HepG2 (cell line): ENCODE measurements around the gene MYO5A. TPM values are rescaled to one million over a fixed set of nuclear protein-coding genes. Genes with fewer than 3 reads are reported as not detected.

Experiments used
- ASH2L ChIP-seq: fragments of 300-600, 200-600 bp; sonication (generic); IDR thresholded peaks from 2 replicates; pipeline ENCODE4 v1.7.0; 2017; ENCODE audit warnings: low read depth, mild to moderate bottlenecking, moderate library complexity, mixed read lengths, low read length; ENCODE audit not compliant: insufficient read length
- ATF7 ChIP-seq, 2 experiments: fragments of 450-650 bp in 1 of 2; sonication (generic) in 1 of 2; formaldehyde crosslinking in 1 of 2; IDR thresholded peaks; 2 replicates each; pipeline versions ENCODE4 v1.4.0 to v1.6.1; 2016 to 2020; ENCODE audit warnings: antibody characterized with exemption in 1 of 2, mild to moderate bottlenecking in 1 of 2, missing genetic modification reagents in 1 of 2
- ELF3 ChIP-seq: IDR thresholded peaks from 2 replicates; pipeline ENCODE4 v1.6.1; 2016; ENCODE audit warnings: missing genetic modification reagents, missing compliant biosample characterization
- HNRNPLL ChIP-seq: fragments of 200-400 bp; formaldehyde crosslinking; IDR thresholded peaks from 2 replicates; pipeline ENCODE4 v1.6.1; 2017; ENCODE audit warnings: mild to moderate bottlenecking, low read depth, low read length; ENCODE audit not compliant: poor library complexity, severe bottlenecking
- NPAS2 ChIP-seq: sonication (generic); formaldehyde crosslinking; IDR thresholded peaks from 2 replicates; pipeline ENCODE4 v1.8.0; 2022; ENCODE audit warnings: mild to moderate bottlenecking, missing genetic modification reagents, borderline replicate concordance
- PHF8 ChIP-seq: sonication (generic); formaldehyde crosslinking; IDR thresholded peaks from 2 replicates; pipeline ENCODE4 v1.5.0; 2020; ENCODE audit warnings: missing genetic modification reagents
- POLR2G ChIP-seq: fragments of 200-400 bp; formaldehyde crosslinking; IDR thresholded peaks from 2 replicates; pipeline ENCODE4 v1.6.1; 2018; ENCODE audit warnings: mild to moderate bottlenecking, low read depth, low read length, moderate library complexity
- RAD51 ChIP-seq: fragments of 450-650 bp; IDR thresholded peaks from 2 replicates; pipeline ENCODE4 v1.6.1; 2016; ENCODE audit warnings: borderline replicate concordance
- SKI ChIP-seq: fragments of 450-650 bp; IDR thresholded peaks from one replicate; pipeline ENCODE4 v1.6.1; 2018; ENCODE audit warnings: mild to moderate bottlenecking; ENCODE audit not compliant: partially characterized antibody
- ZBTB20 ChIP-seq: sonication (generic); formaldehyde crosslinking; IDR thresholded peaks from 2 replicates; pipeline ENCODE4 v1.8.1; 2023; ENCODE audit warnings: missing genetic modification reagents, low read depth, mild to moderate bottlenecking, borderline replicate concordance
- ZNF768 ChIP-seq: sonication (generic); formaldehyde crosslinking; IDR thresholded peaks from 2 replicates; pipeline ENCODE4 v1.4.0; 2020; ENCODE audit warnings: missing genetic modification reagents
- ZNF883 ChIP-seq: sonication (generic); formaldehyde crosslinking; IDR thresholded peaks from 2 replicates; pipeline ENCODE4 v1.5.1; 2020; ENCODE audit warnings: mild to moderate bottlenecking, missing genetic modification reagents; ENCODE audit errors: not compliant biosample characterization
- polyA plus RNA-seq, 8 experiments: library from polyadenylated mRNA; depleted of rRNA in 3 of 8; stranded (reverse) in 7 of 8; unstranded in 1 of 8; fragments of >200 nt; fragmentation: Illumina TruSeq in 4 of 8; extraction: Trizol in 4 of 8; gene quantifications; 2 replicates each; pipeline versions ENCODE4 v1.2.1 to v1.2.3, GENCODE V29; 2011 to 2016; ENCODE audit warnings: low read depth in 4 of 8, missing spikeins in 1 of 8, mixed read lengths in 1 of 8; ENCODE audit not compliant: insufficient read depth in 1 of 8
- total RNA-seq, 5 experiments: library from RNA; depleted of rRNA; stranded (reverse); fragments of >200 nt; fragmentation: Illumina TruSeq; extraction: Trizol; gene quantifications; 2 replicates each; pipeline ENCODE4 v1.2.3, GENCODE V29; 2016; ENCODE audit warnings: low read depth in 1 of 5
- TF ChIP-seq, protein P1 (sequence below): sonication (generic); formaldehyde crosslinking; conservative IDR thresholded peaks from 2 replicates; pipeline ENCODE4 v1.8.0; 2022; ENCODE audit warnings: missing genetic modification reagents
- TF ChIP-seq, protein P2 (sequence below): sonication (generic); formaldehyde crosslinking; IDR thresholded peaks from 2 replicates; pipeline ENCODE4 v1.8.1; 2022; ENCODE audit warnings: mild to moderate bottlenecking, missing genetic modification reagents

Gene MYO5A
- total and polyA plus RNA-seq, 2 of the 13 experiments (the other 11 are each of a cell fraction or from before 2014, with no cell fraction given), result 2.8 to 4.8 TPM

DNA sequence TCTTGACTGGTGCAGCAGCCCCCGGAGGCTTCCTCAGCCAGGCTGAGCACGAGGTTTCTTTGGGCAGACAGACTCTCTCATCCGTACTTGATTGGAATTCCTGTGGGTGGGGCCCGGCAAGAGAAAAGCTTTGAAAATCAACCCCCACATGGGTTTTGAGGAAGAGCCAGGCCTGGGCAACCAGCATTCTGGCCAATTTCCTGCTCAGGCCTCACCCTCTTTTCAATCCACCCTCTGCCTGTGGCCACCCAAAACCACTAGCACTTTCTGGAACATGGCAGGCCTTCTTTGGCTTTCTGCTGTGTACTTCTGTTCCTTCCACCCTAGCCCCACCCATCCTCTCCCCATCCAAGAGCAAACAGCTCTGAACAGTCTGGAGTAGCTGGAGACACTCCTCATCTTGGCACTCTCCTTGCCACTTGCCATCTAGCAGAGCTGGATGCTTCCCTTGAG is 239.0 kb downstream of the MYO5A start (continued):
- TF ChIP-seq ELF3 (CRISPR knock-in tag) (no peak), POLR2G (no peak), HNRNPLL (no peak), ZNF883 (CRISPR knock-in tag) (no peak), SKI (no peak), PHF8 (CRISPR knock-in tag) (no peak), NPAS2 (CRISPR knock-in tag) (no peak), ATF7 (IDR thresholded peaks at IDR 0.05) (no peak), ATF7 (CRISPR knock-in tag; IDR thresholded peaks at IDR 0.05) (no peak), ZBTB20 (CRISPR knock-in tag) (no peak), ASH2L (no peak), RAD51 (no peak), ZNF768 (CRISPR knock-in tag) (no peak)
- TF ChIP-seq, protein P1, sequence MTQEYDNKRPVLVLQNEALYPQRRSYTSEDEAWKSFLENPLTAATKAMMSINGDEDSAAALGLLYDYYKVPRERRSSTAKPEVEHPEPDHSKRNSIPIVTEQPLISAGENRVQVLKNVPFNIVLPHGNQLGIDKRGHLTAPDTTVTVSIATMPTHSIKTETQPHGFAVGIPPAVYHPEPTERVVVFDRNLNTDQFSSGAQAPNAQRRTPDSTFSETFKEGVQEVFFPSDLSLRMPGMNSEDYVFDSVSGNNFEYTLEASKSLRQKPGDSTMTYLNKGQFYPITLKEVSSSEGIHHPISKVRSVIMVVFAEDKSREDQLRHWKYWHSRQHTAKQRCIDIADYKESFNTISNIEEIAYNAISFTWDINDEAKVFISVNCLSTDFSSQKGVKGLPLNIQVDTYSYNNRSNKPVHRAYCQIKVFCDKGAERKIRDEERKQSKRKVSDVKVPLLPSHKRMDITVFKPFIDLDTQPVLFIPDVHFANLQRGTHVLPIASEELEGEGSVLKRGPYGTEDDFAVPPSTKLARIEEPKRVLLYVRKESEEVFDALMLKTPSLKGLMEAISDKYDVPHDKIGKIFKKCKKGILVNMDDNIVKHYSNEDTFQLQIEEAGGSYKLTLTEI (CRISPR knock-in tag), result no peak
- TF ChIP-seq, protein P2, sequence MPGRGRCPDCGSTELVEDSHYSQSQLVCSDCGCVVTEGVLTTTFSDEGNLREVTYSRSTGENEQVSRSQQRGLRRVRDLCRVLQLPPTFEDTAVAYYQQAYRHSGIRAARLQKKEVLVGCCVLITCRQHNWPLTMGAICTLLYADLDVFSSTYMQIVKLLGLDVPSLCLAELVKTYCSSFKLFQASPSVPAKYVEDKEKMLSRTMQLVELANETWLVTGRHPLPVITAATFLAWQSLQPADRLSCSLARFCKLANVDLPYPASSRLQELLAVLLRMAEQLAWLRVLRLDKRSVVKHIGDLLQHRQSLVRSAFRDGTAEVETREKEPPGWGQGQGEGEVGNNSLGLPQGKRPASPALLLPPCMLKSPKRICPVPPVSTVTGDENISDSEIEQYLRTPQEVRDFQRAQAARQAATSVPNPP (CRISPR knock-in tag), result no peak
